Mucosa of rectum (tissue), 2 donors: ENCODE measurements around the gene NTN1.

ENCODE experiments used
- H3K27ac ChIP-seq, 2 donors: one replicate each; pipeline ENCODE4 v1.7.0; 2013; ENCODE audit warnings: inconsistent platforms in 2 of 2, low read depth in 2 of 2, low read length in 2 of 2
- H3K27me3 ChIP-seq, 2 donors: one replicate each; pipeline ENCODE4 v1.7.0; 2013; ENCODE audit warnings: low read length in 2 of 2; ENCODE audit not compliant: control insufficient read depth in 2 of 2, insufficient read depth in 2 of 2
- H3K36me3 ChIP-seq, 2 donors: one replicate each; pipeline ENCODE4 v1.7.0; 2013; ENCODE audit warnings: low read length in 2 of 2; ENCODE audit not compliant: control insufficient read depth in 2 of 2, insufficient read depth in 2 of 2
- H3K4me1 ChIP-seq, 2 donors: one replicate each; pipeline ENCODE4 v1.7.0; 2013; ENCODE audit warnings: low read length in 2 of 2, mild to moderate bottlenecking in 1 of 2; ENCODE audit not compliant: control insufficient read depth in 2 of 2, insufficient read depth in 2 of 2
- H3K4me3 ChIP-seq, 2 donors: one replicate each; pipeline ENCODE4 v1.7.0; 2013; ENCODE audit warnings: low read length in 2 of 2
- H3K9ac ChIP-seq, 2 donors: one replicate each; pipeline ENCODE4 v1.7.0; 2013; ENCODE audit warnings: low read length in 2 of 2, low read depth in 1 of 2, mild to moderate bottlenecking in 1 of 2
- H3K9me3 ChIP-seq, 2 donors: one replicate each; pipeline ENCODE4 v1.7.0; 2013; ENCODE audit warnings: low read length in 2 of 2; ENCODE audit not compliant: control insufficient read depth in 2 of 2
- donor health status: healthy.
- donor health status: Normal muscosa, but diverticular disease.

Gene NTN1

DNA sequence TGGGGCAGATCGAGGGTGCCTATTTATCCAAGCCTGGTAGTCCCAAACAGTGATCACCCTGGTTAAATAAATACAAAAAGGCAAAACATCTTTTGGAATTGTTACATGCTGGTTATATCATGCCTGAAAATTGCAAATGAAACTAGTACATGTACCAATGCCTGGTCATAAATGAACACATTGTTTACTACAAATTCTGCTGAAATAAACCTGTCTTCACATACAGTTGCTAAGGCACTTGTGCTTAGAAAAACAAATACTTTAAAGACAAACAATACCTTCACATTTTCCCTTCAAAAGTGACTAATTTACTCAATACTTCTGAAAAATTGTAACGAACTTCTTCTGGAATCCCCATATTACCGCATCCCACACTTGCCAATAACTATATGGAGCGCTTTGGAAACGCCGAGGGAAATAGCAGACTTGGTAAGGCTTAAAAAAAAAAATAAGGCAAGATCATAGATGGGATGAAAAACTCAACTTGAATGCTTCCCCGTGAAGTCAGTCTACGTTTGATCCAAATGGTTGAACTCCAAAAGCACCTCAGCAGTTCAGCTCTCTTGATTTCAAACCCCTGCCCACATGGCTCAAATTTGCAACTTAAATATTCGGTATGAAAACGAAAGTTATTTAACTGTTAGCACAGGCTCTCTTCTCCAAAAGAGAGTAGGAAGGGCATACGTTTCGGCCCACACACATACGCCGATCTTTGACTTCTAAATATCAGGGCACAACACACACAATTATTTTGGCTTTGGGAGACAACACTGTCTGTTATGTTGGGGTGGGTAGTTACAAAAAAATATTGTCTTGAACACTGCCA is 264.5 kb downstream of the NTN1 start:
- no peak overlapping the region for H3K27ac ChIP-seq
- no peaks in the 10 kb centered on the region for H3K27me3 ChIP-seq
- no peaks in the 10 kb centered on the region for H3K4me1 ChIP-seq
- no peak overlapping the region for H3K9ac ChIP-seq
- H3K36me3 ChIP-seq, result no peaks in the 10 kb centered on the region
- H3K4me3 ChIP-seq, result no peak overlapping the region
- H3K9me3 ChIP-seq, result no peaks in the 10 kb centered on the region

GRCh38 chr17:9286434-9286833 is 265.1 kb downstream of the NTN1 start:
- H3K4me3 ChIP-seq, result no peak overlapping the region
- H3K4me1 ChIP-seq, result no peaks in the 10 kb centered on the region

GRCh38 chr17:9287306-9287705 is 266.0 kb downstream of the NTN1 start:
- Histone ChIP-seq H3K27ac (no peak overlapping the region), H3K9me3 (no peaks in the 10 kb centered on the region), H3K36me3 (no peaks in the 10 kb centered on the region), H3K9ac (no peak overlapping the region), H3K4me3 (no peak overlapping the region), H3K27me3 (no peaks in the 10 kb centered on the region), H3K4me1 (peaks cover 0 to 3% of the 10 kb centered on the region in 2 donors)

More at GRCh38 chr17:9286434-9286833, 265.1 kb downstream of the NTN1 start:
- Histone ChIP-seq H3K36me3 (no peaks in the 10 kb centered on the region), H3K27ac (no peak overlapping the region), H3K9me3 (no peaks in the 10 kb centered on the region), H3K27me3 (no peaks in the 10 kb centered on the region), H3K9ac (no peak overlapping the region)

GRCh38 chr17:9290226-9290613 is 268.9 kb downstream of the NTN1 start:
- H3K9ac ChIP-seq, result no peak overlapping the region
- H3K27ac ChIP-seq, result no peak overlapping the region
- H3K9me3 ChIP-seq, result no peaks in the 10 kb centered on the region
- H3K4me3 ChIP-seq, result no peak overlapping the region
- no peaks in the 10 kb centered on the region for H3K27me3 ChIP-seq
- H3K4me1 ChIP-seq, result peaks cover 0 to 3% of the 10 kb centered on the region in 2 donors
- H3K36me3 ChIP-seq, result no peaks in the 10 kb centered on the region

GRCh38 chr17:9291912-9292560 is 270.7 kb downstream of the NTN1 start:
- H3K27me3 ChIP-seq, result no peaks in the 10 kb centered on the region
- H3K9ac ChIP-seq, result peak overlapping the region; percentile 2 to 8
- H3K9me3 ChIP-seq, result no peaks in the 10 kb centered on the region
- no peak overlapping the region for H3K4me3 ChIP-seq
- peak overlapping the region; percentile 56 to 58 for H3K27ac ChIP-seq
- H3K4me1 ChIP-seq, result peaks cover 0 to 3% of the 10 kb centered on the region in 2 donors
- no peaks in the 10 kb centered on the region for H3K36me3 ChIP-seq

- Histone ChIP-seq H3K27ac (no peak overlapping the region), H3K9ac (no peak overlapping the region), H3K9me3 (no peaks in the 10 kb centered on the region), H3K4me1 (peaks cover 0 to 3% of the 10 kb centered on the region in 2 donors), H3K27me3 (no peaks in the 10 kb centered on the region), H3K4me3 (no peak overlapping the region), H3K36me3 (no peaks in the 10 kb centered on the region)
These were observed 271.2 kb downstream of the NTN1 start for GRCh38 chr17:9292561-9292941.
